Activated T-cell treated with anti-CD3 and anti-CD28 coated beads for 1 hour (primary cell): ENCODE data around the gene SEPTIN3.
"Not testable (repeated sequence)": the region's sequence is repeated elsewhere in the genome, so short reads cannot be mapped to it uniquely, and the experiment has no call there.

Experiments
- DNase-seq: peaks from one replicate; pipeline ENCODE4 v3.0.0-alpha.2; 2020; ENCODE audit warnings: low read depth

SEPTIN3 gene

GRCh38 chr22:41943661-41944209 lies 25.5 kb upstream of the SEPTIN3 start:
- no peak for DNase-seq

DNA sequence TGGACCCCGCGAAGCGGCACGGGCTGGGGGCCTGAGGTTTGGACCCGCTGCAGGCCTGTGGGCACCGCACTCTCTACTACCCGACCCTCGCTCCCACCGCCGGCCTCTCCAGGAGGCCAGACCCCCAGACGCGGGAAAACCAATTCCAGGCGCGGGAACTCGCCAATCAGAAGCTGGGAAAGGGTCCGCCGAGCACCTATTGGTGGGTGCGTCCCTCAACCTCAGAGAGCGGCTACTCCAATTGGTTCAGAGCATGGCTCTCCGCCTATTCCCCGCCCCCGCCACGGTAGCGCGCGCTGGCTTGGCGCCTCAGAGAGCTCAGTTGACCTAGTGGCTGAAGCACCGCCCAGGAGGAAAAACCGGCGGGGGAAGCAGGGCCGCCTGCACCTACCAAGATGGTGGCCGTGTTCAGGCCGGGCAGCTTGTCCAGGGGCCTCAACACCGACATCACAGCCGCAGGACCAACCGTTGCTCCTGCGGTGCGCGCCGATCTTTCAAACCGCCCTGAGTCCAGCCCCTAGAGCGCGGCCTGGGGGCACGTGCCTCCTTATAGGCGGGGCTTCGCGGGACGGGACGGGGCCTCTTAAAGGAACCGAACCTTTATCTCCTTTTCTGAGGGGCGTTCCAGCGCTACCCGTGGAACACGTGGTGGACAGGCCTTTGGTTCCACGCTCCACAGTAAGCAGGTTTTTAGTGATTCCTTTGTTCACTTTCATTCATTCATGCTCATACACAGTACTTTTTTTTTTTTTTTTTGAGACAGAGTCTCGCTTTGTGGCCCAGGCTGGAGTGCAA lies 22.4 kb upstream of the SEPTIN3 start, which contains the start of gene CENPM:
Gene CENPM (minus strand): TSS at position 524 of the 795 bp plus-strand sequence. CDS start 76 bp downstream, at position 448.
- peak; percentile 76 for DNase-seq

- no peak for DNase-seq
Measured at GRCh38 chr22:41947424-41948080, 21.7 kb upstream of the SEPTIN3 start.

- DNase-seq = no peak
Measured at GRCh38 chr22:41948142-41948541, 21.1 kb upstream of the SEPTIN3 start.

GRCh38 chr22:41948928-41949296 lies 20.3 kb upstream of the SEPTIN3 start:
- not testable (repeated sequence) for DNase-seq

- no peak for DNase-seq
Measured at GRCh38 chr22:41949297-41949965, 19.8 kb upstream of the SEPTIN3 start.

GRCh38 chr22:41951898-41952474 lies 17.3 kb upstream of the SEPTIN3 start, which contains the start of gene SMIM45:
SMIM45 (plus strand) TSS chr22:41952150.
- DNase-seq = no peak

- no peak for DNase-seq
Measured at GRCh38 chr22:41952713-41953112, 16.5 kb upstream of the SEPTIN3 start.

- DNase-seq = no peak
Measured at GRCh38 chr22:41957941-41958556, 11.2 kb upstream of the SEPTIN3 start.

DNA sequence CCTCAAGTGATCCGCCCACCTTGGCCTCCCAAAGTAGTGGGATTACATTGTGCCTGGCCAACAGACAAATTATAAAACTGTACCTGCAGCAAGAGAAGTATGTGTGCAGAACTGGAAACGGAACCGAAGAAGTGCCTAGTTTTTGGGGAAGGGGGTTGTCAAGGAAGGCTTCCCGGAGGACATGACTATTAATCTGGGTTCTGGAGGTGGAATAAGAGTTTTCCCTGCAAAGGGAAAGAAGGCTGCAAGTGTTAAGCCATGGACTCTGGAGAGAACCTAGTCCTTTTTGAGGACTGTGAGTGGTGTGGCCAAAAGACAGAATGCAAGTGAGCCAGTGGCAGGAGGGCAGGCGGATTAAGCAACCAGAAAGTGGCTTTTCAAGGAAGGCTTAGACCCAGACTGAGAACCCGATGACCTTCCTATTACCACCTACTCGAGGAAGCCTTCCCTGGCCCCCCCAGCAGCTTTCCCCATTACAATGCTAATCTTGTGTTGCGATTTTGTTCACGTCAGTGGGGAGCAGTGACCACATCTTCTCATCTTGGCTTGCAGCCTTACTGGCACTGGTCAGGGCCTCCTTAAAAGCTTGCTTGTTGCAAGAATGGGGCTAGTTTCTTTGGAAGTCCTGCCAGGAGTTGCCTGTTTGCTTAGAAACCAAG lies 5.7 kb upstream of the SEPTIN3 start:
- DNase-seq = no peak

DNA sequence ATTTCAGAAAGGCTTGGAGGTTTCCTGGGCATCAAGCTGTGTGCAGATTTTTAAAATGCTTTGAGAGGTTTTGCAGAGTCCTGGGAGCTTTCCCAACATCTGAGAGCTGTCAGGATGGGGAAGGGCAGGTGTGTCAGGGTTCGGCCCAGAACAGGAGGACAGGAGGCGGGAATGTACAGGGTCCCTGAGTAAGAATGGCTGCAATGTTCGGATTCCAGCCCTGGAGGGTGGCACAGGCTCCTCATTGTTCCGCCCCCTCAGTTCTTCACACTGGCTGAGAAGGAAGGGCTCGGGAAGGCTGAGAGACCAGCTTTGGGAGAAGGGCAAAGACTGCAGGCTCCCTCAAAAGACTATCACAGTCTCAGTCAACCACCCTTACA lies 5.1 kb upstream of the SEPTIN3 start:
- no peak for DNase-seq

DNA sequence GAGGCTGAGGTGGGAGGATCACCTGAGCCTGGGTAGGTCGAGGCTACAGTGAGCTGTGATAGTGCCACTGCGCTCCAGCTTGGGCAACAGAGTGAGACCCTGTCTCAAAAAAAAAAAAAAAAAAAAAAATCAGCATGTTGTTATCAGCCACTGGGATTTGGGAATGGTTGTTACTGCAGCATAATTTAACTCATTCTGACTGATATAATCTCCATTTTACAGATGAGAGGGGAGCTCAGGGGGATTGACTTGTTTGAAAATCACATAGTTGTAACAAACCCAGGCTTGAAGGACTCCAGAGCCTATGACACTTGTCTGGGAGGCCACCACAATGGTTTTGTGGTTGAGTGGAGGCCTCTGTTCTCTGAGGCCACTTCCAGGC lies 3.0 kb upstream of the SEPTIN3 start:
- no peak for DNase-seq

GRCh38 chr22:41966607-41967240 lies 2.5 kb upstream of the SEPTIN3 start:
- DNase-seq = no peak

DNA sequence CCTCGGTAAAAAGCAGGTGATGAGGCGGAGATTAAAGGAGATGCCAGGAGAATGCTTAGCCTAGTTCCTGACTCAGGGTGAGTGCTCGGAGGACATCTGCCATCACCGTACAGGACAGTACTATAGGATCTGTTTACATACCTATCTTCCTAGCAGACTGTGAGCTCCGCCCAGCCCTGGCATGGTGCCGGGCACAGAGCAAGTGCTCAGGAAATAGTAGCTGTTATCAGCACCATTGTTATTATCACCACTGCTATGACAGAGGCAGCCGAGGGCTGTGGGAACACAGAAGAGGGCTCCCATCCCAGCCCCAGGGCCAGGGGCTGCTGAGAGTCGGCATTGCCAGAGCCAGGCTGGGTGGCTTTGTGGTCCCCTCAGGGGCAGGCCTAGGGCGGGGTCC lies 642 bp upstream of the SEPTIN3 start:
- no peak for DNase-seq

DNA sequence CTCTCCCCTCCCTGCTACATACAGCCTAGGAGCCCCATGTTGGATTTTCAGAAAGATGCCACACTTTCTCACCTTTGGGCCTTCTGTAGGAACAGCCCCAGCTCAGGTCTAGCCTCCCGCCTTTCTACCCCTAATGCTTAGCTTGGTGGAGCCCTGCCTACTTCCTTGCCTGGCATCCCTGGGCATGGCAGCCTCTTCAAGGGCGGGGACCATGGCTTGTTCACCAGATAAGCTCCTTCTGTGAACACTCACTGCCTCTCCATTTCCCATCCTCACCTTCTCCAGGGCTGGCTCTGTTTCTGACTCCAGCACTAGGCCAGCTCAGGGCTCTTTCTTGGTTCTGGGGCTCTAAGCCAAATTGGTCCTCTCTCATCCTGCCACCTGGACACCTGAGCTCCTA lies 1.4 kb downstream of the SEPTIN3 start:
- no peak for DNase-seq

DNA sequence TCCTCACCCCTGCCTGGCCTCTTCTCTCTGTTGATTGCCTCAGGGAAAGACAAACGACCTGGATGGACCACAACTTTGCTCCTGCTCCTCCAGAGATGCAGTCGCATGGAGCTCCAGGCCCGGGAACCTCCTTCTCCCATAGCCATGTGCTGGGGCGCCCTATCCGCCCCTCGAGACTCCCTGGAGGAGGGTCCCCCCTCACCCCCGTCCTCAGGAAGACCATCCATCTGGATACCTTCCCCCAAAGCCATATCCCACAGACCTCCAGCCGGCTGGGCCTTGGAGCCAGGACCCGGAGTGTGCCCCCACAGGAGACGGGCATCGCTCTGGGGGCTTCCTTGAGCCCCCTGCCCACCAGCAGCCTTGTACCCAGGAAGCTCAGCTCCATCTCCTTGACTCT lies 2.2 kb downstream of the SEPTIN3 start:
- no peak for DNase-seq

DNA sequence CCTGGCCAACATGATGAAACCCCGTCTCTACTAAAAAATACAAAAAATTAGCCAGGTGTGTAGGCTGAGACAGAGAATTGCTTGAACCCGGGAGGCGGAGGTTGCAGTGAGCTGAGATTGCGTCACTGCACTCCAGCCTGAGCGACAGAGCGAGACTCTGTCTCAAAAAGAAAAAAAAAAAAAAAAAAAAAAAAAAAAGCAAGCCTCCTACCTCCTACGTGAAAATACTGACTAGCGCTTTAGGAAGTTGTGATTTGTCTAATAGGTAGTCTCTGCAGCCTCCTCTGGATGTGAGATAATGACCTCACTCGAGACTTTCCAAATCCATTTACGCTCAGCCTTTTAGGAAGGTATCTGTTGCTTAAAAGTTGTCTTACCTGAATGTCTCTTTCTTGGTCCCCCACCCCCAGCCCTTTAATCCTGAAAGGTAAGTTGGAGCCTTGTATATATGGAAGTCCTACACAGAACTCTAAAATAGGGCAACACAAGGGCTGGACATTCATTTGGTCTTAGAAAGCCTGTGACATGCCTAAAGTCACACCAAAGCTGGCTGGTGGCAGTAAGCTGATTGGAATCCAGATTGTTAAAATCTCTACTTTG lies 5.5 kb downstream of the SEPTIN3 start:
- no peak for DNase-seq

DNA sequence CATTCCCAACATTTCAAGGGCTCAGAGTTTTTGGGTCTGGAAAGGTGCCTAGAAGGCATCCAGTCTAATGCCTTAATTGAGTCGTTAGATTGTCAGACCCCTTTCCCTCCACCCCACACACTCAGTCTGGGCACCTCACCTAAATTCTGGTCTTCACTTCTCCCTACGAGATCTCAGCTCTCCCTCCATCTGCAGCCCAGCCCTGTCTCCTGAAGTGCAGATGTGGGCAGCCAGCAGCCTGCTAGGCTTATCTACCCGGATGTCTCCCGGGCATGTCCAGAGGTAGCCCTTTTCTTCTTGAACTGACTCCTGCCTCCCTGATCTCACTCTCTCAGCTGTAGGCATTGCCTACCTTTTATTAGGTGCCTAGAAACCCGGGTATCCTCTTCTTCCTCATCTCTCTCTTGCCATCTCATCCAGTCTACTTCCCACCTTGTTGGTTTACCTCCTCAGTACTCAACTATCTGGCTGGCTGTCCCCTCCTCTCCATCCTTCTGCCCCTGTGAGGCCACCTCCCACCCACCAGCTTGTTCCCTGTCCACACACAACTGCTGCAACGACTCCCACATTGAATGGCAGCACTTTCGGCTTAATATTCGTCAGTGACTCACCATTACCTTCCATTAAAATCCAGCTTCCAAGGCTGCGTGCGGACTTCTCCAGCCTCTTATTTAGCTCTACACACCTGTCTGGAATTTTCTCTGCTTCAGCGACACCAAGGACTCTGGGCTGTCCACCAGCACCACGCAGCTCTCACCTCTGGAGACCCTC lies 6.2 kb downstream of the SEPTIN3 start:
- DNase-seq = no peak

- peak; percentile 25 for DNase-seq
Measured at GRCh38 chr22:41976070-41976901, 7.0 kb downstream of the SEPTIN3 start.
